ENCODE results near the gene DCUN1D2.
"Not testable (repeated sequence)": the region's sequence is repeated elsewhere in the genome, so short reads cannot be mapped to it uniquely, and the experiment has no call there.

The DCUN1D2 gene

DNA sequence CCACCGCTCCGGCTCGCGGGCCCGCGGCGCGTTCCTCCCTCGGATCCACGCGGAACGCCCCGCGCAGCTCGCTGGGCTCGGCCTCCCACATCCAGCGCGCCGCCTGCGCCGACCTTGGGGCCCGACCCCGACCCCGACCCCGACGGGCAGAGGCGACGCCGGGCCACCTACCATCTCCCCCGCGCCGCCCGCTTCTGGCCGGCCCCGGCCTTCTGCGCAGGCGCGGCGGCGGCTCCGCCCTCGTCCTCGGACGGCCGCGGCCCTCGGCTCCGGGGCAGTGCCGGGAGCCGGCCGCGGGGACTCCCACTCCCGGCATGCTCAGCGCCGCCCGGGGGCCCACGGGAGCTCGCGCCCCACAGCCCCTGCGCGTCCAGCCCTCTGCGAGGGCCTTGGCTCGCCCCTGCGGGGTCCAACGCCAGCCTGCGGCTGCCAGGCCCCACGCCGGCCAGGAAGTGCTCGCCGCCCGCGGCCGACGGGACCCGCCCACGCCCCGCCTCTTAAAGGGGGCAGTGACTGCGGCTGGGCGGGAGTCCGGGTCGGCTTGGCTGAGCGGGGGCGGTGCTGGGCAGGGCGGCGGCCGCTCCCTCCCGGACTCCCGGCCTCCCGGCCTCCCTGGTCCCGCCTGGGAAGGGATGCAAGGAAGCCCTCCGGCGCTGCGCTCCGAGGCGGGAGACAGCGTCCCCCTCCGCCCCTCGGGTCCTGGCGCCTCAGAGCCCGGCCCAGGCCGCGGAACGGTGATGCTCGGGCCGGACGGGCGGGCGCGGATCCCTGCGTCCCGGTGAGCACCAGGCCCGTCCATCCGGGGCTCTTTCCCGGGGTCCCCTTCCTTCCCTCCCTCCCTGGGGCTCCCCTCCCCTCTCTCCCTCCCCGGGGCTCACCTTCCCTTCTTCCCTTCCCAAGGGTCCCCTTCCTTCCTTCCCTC lies at the start of gene DCUN1D2:
Gene DCUN1D2 (minus strand): TSS at position 216 of the 922 bp plus-strand sequence. CDS start 42 bp downstream, at position 174.
- DNase-seq (ENCODE audit: low read depth in 2 of 2): peak; percentile 38 to 50

DNA sequence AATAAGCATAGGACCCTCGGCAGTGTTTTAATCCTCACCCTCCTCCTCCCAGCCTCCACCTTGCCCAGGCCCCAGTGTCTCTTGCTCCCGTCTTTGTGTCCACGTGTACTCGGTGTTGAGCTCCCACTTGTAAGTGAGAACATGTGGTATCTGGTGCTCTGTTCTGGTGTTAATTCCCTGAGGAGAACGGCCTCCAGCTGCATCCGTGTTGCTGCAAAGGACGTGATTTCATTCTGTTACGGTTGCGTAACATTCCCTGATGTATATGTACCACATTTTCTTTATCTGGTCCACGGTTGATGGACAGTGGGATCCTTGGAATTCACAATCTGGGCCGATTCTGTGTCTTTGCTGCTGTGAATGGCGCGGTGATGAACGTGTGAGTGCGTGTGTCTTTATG lies 49.3 kb upstream of the DCUN1D2 start:
- no peak for DNase-seq (ENCODE audit: low read depth in 2 of 2)

DNA sequence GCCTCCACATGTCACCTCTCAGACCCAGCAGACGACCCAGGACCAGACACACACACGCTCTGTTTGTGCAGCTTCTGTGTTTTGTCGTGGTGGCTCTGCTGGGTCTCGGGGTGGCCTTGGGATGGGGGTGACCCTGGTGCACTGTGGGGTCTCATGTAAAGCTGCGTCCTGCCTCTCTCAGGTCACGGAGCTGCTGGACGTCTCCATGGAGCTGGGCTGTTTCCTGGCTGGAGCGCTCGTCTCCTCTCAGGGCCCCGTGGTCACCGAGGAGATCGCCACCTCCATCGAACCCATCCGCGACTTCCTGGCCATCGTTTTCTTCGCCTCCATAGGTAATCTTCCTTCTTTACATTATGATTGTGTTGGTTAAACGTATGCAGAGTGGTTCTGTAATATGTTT lies 48.7 kb upstream of the DCUN1D2 start:
- no peak for DNase-seq (ENCODE audit: low read depth in 2 of 2)

DNA sequence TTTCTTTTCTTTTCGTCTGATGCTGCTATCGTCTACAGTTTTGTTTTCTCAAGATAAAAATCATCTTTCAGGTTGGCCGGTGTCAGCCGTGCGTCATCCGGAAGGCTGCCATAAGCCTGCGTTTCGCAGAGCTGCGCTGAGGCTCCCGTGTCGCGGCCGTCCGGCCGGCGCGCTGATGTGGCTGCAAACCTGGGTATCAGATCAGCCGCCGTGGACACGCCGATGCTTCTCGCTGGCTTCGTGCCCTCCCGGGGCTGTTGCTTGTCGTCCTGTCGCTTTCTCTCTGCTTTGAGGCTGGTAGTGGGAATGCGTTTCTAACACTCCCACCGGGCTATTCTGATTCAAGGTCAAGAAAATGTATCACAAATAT lies 48.2 kb upstream of the DCUN1D2 start:
- no peak for DNase-seq (ENCODE audit: low read depth in 2 of 2)

GRCh38 chr13:113537909-113538688 lies 47.6 kb upstream of the DCUN1D2 start:
- no peak for DNase-seq (ENCODE audit: low read depth in 2 of 2)

GRCh38 chr13:113537205-113537604 lies 46.7 kb upstream of the DCUN1D2 start:
- no peak for DNase-seq (ENCODE audit: low read depth in 2 of 2)

DNA sequence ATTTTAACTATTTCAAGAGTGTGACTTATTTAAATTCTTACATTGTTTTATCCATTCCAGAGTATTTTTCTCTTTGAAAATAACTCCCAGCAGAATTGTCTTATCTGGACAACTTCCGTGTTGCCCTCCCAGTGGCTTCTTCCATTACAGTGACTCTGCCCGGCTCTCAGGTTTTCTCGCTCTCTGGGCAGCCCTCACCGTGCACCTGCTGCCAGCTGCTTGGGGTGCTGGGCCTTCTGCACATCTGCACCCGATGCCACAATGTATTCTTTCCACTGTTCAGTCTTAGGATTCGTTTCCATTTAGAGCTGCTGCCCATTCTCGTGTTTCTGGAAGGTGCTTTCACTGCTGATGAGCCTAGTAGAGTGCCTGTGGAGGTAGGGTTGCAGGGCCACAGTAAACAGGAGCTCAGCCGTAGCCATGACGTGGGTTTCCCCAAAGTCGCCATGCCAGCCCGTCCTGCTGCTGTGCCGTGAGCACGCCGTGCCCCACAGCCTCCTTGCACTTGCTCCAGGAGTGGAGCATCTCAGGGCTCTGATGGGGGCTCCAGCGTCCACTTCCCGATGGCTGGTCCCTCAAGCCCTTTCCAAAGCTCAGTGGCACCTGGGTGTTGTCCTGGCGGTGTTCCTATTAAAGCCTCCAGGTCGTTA lies 46.1 kb upstream of the DCUN1D2 start:
- no peak for DNase-seq (ENCODE audit: low read depth in 2 of 2)

DNA sequence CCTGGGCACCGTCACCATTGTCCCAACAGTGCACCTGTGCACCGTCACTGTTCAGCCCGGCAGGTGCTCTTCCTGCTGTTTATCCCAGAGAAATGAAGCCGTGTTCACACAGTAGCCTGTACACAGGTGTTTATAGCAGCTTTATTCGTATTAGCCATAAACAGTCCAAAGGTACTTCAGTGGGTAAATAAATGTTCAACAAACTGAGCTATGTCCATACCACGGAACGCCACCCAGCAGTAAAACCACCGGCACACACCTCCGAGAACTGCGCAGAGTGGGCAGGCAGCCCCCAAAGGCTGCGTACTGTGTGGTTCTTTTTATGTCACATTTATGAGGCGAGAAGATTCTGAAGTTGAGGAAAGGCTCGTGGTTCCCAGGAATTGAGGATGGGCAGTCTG lies 44.9 kb upstream of the DCUN1D2 start:
- DNase-seq (ENCODE audit: low read depth in 2 of 2): no peak

- no peak for DNase-seq (ENCODE audit: low read depth in 2 of 2)
These were observed 43.8 kb upstream of the DCUN1D2 start for GRCh38 chr13:113534236-113534860.

- DNase-seq (ENCODE audit: low read depth in 2 of 2): no peak
These were observed 42.8 kb upstream of the DCUN1D2 start for GRCh38 chr13:113533161-113533840.

DNA sequence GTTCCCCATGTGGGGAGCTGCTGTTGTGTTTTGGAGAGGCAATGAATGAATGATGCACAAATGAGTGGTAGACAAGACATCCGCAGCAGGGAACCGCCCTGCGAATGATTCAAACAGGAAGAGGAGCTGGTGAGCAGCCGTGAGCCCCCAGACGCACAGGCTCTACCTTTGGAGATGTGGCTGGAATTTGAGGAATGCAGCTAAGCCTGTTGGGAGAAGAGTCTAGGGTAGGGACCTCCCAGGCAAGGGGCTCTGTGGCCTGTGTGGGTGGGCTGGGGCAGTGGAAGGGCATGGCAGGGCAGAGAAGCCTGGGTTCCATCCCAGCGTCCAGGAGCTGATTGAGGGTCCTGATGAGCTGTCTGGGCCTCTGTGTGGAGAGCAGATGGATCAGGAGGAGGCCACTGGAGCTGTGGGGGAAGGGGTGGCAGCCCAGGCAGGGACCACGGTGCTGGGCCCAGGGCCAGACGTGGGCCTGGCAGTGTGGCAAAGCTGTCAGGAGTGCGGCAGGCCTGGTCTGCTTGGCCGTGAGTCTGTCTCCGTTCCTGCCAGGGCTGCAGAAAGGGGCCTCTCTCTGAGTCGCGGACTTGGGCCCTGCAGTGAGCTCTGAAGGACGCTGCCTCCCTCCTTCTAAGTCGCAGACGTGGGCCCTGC lies 41.8 kb upstream of the DCUN1D2 start:
- DNase-seq (ENCODE audit: low read depth in 2 of 2): no peak

GRCh38 chr13:113531041-113531873 lies 40.7 kb upstream of the DCUN1D2 start:
- no peak for DNase-seq (ENCODE audit: low read depth in 2 of 2)

DNA sequence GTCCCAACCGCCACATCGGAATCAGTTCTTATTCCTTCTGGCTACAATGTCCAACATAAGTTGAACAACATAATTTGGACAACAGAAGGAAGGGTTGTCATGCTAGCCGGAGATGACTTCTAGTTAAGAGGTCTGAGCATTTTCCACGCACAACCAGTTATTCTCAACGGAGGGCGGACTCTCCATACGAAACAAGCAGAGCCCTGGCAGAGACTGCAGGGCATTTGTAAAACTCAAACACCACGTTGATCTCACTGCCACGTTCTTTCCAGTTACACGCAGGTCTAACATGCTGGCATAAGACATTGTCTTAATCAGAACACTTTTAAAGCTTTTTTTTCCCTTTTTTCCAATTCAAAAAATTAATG lies 38.3 kb upstream of the DCUN1D2 start:
- no peak for DNase-seq (ENCODE audit: low read depth in 2 of 2)

DNA sequence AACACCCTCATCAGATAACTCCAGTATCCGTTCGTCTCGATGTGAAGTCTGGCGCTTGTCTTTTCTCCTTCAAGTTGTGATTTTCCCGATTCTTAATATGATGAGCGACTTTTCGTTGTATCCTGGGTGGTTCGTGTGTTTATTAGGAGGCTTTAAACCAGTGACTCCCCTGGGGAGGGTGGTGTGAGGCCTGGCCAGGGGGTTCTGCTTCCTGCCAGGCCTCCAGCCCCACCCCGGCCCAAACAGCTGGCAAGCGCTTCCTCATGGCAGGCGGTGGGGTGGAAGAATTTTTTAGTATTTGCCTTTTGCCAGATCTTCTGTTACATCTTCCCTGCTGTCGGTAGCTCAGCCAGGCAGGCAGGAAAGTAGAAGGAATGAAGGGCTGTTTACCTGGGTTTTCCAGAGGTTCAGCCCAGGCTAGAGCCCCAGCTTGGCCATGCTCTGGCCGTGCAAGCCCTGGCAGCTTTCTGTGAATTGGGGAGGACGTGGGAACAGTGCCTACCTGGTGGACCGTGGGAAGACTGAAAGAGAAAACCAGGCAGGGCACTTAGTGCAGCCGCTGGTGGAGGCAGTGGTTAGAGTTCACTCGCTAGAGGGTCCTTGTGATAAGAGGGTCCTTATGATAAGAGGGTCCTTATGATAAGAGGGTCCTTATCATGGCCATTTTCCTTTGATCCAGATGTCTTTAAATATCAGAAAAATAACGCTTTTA lies 37.7 kb upstream of the DCUN1D2 start:
- no peak for DNase-seq (ENCODE audit: low read depth in 2 of 2)

GRCh38 chr13:113527272-113527958 lies 36.9 kb upstream of the DCUN1D2 start:
- DNase-seq (ENCODE audit: low read depth in 2 of 2): no peak

DNA sequence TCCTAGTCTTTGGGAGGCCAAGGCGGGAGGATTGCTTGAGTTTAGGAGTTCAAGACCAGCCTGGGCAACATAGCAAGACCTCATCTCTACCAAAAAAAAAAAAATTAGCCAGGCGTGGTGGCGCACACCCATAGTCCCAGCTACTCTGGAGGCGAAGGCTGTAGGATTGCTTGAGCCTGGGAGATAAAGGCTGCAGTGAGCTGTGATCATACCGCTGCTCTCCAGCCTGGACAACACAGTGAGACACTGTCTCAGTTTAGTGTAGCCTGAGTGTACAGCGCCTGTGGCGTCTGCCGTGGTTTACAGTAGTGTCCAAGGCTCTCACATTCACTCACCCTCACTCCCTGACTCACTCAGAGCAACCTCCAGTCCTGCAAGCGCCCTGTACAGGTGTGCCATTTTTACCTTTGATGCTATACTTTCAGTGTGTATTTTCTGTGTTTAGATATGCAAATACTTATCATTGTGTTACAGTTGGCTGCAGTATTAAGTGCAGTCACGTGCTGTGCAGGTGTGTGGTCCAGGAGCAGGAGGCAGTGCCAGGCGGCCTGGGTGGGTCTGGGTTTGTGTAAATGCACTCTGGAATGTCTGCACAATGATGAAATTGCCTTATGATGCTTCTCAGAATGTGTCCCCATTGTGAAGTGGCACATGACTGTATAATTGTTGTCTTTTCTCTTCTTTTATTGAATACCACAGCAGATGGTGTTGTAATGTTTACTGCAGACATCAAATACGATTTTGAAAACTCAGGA lies 36.1 kb upstream of the DCUN1D2 start:
- no peak for DNase-seq (ENCODE audit: low read depth in 2 of 2)

DNA sequence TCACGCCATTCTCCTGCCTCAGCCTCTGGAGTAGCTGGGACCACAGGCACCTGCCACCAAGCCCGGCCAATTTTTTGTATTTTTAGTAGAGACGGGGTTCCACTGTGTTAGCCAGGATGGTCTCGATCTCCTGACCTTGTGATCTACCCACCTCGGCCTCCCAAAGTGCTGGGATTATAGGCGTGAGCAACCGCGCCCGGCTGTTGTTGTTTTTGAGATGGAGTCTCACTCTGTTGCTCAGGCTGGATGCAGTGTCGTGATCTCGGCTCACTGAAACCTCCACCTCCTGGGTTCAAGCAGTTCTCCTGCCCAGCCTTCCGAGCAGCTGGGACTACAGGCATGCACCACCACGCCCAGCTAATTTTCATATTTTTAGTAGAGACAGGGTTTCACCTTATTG lies 31.9 kb upstream of the DCUN1D2 start:
- not testable (repeated sequence) for DNase-seq (ENCODE audit: low read depth in 2 of 2)

GRCh38 chr13:113520571-113520970 lies 30.1 kb upstream of the DCUN1D2 start:
- DNase-seq (ENCODE audit: low read depth in 2 of 2): no peak
